Posterior cingulate gyrus (tissue), 11 donors: Measurements from ENCODE around the gene CMTM1.
A peak's percentile ranks its signal among the peaks of the same experiment; 100 is the strongest.
"Not testable (repeated sequence)": the region's sequence is repeated elsewhere in the genome, so short reads cannot be mapped to it uniquely, and the experiment has no call there.

Experiments
- DNase-seq, 10 donors: peaks; one replicate each; pipeline versions ENCODE4 v3.0.0 to v3.0.0-alpha.2; 2020 to 2021; ENCODE audit warnings: mixed read lengths in 3 of 10
- intact Hi-C: fragments of 100-400 bp; cut with DNase I; formaldehyde crosslinking; loops from one replicate; pipeline ENCODE4 v1.15.1; 2023

Gene CMTM1

GRCh38 chr16:66605979-66606751 lies 39.9 kb downstream of the CMTM1 start:
- intact Hi-C loops, result loop anchor here (10.0 kb wide), 1 partner anchor 91 kb away; no protein-coding TSS in a partner anchor
- DNase-seq, result no peak

GRCh38 chr16:66608241-66609138 lies 42.3 kb downstream of the CMTM1 start:
- intact Hi-C loops, result loop anchor here (2.0 to 10.0 kb wide), 2 partner anchors 94 to 258 kb away; no protein-coding TSS in a partner anchor
- DNase-seq, result peak; percentile 59 to 97 (median 87)

GRCh38 chr16:66609139-66609510 lies 42.9 kb downstream of the CMTM1 start:
- no peak for DNase-seq
- intact Hi-C loops, result loop anchor here (2.0 to 10.0 kb wide), 2 partner anchors 94 to 258 kb away; no protein-coding TSS in a partner anchor

- intact Hi-C loops, result no loop called here
Measured at GRCh38 chr16:66610111-66610820, 44.0 kb downstream of the CMTM1 start.

GRCh38 chr16:66611911-66612310 lies 45.7 kb downstream of the CMTM1 start:
- intact Hi-C loops, result not testable (repeated sequence)

More at GRCh38 chr16:66610111-66610820, 44.0 kb downstream of the CMTM1 start:
- DNase-seq, result peak in 1 of 10 donors; percentile 76

GRCh38 chr16:66612422-66612821 lies 46.2 kb downstream of the CMTM1 start:
- peak in 6 of 10 donors; percentile 35 to 91 (median 55) for DNase-seq
- intact Hi-C loops, result no loop called here

More at GRCh38 chr16:66611911-66612310, 45.7 kb downstream of the CMTM1 start:
- DNase-seq, result not testable (repeated sequence)

- DNase-seq, result no peak
- intact Hi-C loops, result no loop called here
Measured at GRCh38 chr16:66614161-66614802, 48.0 kb downstream of the CMTM1 start.

- intact Hi-C loops, result no loop called here
- no peak for DNase-seq
Measured at GRCh38 chr16:66616169-66616568, 49.9 kb downstream of the CMTM1 start.

- DNase-seq, result no peak
- intact Hi-C loops, result no loop called here
Measured at GRCh38 chr16:66616592-66616991, 50.4 kb downstream of the CMTM1 start.

- DNase-seq, result no peak
- intact Hi-C loops, result no loop called here
Measured at GRCh38 chr16:66617010-66617434, 50.8 kb downstream of the CMTM1 start.

GRCh38 chr16:66617728-66618127 lies 51.5 kb downstream of the CMTM1 start:
- DNase-seq, result no peak
- intact Hi-C loops, result no loop called here

GRCh38 chr16:66618588-66619375 lies 52.5 kb downstream of the CMTM1 start:
- DNase-seq, result no peak
- intact Hi-C loops, result no loop called here

- DNase-seq, result no peak
- intact Hi-C loops, result no loop called here
Measured at GRCh38 chr16:66619534-66620428, 53.5 kb downstream of the CMTM1 start.

- DNase-seq, result no peak
- intact Hi-C loops, result no loop called here
Measured at GRCh38 chr16:66620429-66620795, 54.2 kb downstream of the CMTM1 start.

GRCh38 chr16:66621973-66622372 lies 55.7 kb downstream of the CMTM1 start:
- intact Hi-C loops, result no loop called here
- DNase-seq, result peak in 3 of 10 donors; percentile 53 to 90 (median 85)

GRCh38 chr16:66622863-66623262 lies 56.6 kb downstream of the CMTM1 start:
- intact Hi-C loops, result no loop called here
- DNase-seq, result no peak

GRCh38 chr16:66623755-66624154 lies 57.5 kb downstream of the CMTM1 start:
- intact Hi-C loops, result no loop called here
- DNase-seq, result no peak
